ENCODE measurements around the gene BCL2A1.
"Not testable (repeated sequence)": the region's sequence is repeated elsewhere in the genome, so short reads cannot be mapped to it uniquely, and the experiment has no call there.

The BCL2A1 gene

DNA sequence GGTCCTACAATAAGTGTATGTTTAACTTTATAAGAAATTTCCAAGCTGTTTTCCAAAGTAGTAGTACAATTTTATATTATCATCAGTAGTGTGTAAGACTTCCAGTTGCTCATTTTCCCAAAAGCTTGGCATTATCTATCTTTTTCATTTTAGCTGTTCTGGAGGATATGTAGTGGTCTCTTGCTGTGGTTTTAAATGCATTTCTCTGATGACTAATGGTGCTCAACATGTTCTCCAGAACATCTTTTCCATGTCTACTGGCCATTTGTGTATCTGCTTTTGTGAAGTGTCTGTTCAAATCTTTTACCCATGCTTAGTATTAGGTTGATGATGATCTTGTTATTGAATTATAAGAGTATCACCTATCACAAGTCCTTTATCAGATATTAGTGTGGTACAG, 13.3 kb downstream of the BCL2A1 start:
- DNase-seq (ENCODE audit: low read depth): no peak

DNA sequence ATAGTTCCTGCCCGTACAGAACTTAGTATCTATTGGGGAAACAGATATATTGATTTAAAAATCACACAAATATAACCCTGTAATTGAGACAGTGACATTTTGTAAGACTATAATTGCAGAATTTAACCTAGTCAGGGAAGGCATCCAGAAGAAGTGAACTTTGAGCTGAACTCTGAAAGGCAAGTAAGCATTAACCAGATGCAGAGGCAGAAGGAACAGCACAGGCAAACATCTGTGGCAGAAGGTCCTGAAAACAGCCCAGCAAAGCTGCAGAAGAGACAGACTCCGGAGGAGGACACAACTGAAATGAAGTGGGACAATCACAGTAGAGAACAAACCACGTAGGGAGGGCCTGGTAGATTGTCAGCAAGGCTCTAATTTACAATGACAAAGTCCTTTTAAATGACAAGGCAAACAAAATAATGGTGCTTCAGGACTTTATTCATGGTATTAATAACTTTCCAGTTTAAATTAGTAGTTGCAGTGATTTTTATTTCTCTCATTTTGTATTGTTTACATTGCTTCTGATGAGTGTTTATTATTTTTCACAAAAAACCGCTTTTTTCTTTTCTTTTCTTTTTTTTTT, 14.5 kb downstream of the BCL2A1 start:
- no peak for DNase-seq (ENCODE audit: low read depth)

DNA sequence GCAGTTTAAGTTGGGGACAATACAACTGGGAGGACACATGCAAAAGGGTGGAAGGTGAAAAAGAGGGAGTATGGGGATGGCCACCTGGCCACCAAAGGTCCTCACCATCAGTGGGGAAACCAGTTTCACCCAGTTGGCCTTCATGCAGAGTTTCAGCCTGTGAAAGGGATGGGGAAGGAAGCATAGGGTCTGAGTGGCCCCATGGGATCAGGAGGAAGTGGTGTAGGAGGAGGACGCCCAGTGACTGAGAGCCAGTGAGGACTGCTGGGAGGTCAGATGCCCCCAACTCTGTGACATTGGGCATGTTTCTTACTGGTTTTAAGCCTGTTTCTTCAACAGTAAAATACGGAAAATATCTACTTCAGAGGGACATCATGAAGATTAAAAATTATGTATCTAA, 16.3 kb downstream of the BCL2A1 start:
- DNase-seq (ENCODE audit: low read depth): no peak

GRCh38 chr15:79953951-79954444, 17.0 kb downstream of the BCL2A1 start:
- no peak for DNase-seq (ENCODE audit: low read depth)

GRCh38 chr15:79952329-79952728, 18.7 kb downstream of the BCL2A1 start:
- no peak for DNase-seq (ENCODE audit: low read depth)

- no peak for DNase-seq (ENCODE audit: low read depth)
Observed at GRCh38 chr15:79950247-79950646, 20.7 kb downstream of the BCL2A1 start.

GRCh38 chr15:79948761-79949160, 22.2 kb downstream of the BCL2A1 start:
- no peak for DNase-seq (ENCODE audit: low read depth)

GRCh38 chr15:79948095-79948695, 22.8 kb downstream of the BCL2A1 start:
- no peak for DNase-seq (ENCODE audit: low read depth)

- no peak for DNase-seq (ENCODE audit: low read depth)
Observed at GRCh38 chr15:79947009-79947408, 24.0 kb downstream of the BCL2A1 start.

DNA sequence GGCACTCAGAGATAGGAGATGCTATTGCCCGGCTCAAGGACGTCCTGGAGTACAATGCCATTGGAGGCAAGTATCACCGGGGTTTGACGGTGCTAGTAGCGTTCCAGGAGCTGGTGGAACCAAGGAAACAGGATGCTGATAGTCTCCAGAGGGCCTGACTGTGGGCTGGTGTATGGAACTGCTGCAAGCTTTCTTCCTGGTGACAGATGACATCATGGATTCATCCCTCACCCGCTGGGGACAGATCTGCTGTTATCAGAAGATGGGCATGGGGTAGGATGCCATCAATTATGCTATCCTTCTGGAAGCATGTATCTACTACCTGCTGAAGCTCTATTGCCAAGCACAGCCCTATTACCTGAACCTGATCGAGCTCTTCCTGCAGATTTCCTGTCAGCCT, 26.4 kb downstream of the BCL2A1 start:
- DNase-seq (ENCODE audit: low read depth): no peak

DNA sequence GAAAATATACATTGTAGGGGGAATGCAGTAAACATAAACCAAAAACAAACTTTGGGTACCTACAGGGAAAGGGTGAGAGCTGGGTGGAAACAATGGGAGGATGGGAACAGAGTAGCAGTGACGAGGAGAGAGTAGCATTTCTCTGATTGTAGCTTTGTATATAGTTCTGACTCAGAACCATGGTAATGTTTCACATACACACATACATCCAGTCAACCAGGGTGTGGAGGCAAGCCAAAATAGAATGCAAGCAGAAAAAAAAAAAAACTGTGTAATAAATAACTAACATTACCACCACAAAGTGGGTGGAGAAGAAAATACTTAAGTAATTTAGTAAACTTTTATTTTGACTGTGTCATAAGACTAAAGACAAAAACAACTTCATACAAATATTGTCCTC, 27.2 kb downstream of the BCL2A1 start:
- no peak for DNase-seq (ENCODE audit: low read depth)

GRCh38 chr15:79942741-79943481, 28.1 kb downstream of the BCL2A1 start:
- DNase-seq (ENCODE audit: low read depth): no peak

DNA sequence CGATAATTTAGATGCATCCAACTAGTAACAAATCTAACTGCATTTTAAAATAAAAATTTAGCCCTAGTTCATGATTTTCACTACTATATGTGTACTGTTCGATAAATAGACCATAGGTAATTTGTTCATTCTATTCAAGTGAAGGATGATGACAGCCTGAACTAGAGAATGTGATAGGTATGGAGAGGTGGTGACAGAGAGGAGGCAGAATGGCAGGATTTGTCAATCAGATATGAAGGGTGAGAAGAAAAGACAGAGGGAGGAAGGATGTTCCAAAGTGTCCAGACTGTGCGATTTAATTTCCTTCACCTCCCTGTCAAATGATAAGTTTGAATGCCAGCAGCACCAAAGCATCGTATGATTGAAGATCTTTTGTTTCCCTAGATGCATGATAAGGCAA, 31.6 kb downstream of the BCL2A1 start:
- no peak for DNase-seq (ENCODE audit: low read depth)

DNA sequence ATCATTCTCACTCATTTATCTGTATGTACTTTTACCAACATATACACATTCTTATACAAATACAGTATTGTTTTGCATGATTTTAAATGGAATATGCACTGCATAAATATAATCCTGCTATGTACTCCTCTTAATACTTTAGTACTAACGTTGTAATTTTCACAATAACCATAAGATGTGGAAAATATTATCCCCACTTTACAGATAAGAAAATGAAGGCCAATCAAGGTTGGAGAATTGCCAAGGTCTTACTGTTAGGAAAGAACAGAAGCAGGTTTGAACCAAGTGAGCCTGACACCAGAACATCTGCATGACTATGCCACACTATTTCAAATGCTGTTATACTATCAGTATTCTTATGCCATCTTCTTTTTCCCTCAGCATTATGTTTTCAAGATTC, 32.9 kb downstream of the BCL2A1 start:
- DNase-seq (ENCODE audit: low read depth): no peak

GRCh38 chr15:79935556-79936201, 35.3 kb downstream of the BCL2A1 start:
- DNase-seq (ENCODE audit: low read depth): not testable (repeated sequence)

DNA sequence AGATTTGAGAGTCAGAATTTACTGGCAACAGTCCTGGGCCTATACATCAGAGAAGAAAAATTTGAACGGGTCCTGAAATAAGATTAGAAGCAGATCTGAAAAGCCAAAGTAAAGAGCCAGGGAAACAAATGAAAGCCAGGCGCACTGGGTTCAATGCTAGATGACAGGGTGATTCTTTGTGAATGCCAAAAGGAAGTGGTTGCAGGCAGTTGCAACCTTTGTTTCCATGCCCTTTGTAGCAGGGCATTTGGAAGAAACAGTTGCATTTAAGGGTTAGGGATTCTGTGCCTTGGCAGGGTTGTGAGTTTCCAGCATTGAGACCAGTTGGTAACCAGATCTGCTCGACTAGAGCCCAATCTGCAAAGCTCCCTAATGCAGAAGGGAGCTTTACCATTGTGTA, 37.8 kb downstream of the BCL2A1 start:
- DNase-seq (ENCODE audit: low read depth): no peak

GRCh38 chr15:79932447-79932846, 38.5 kb downstream of the BCL2A1 start:
- no peak for DNase-seq (ENCODE audit: low read depth)

- DNase-seq (ENCODE audit: low read depth): no peak
Observed at GRCh38 chr15:79930516-79930915, 40.5 kb downstream of the BCL2A1 start.

DNA sequence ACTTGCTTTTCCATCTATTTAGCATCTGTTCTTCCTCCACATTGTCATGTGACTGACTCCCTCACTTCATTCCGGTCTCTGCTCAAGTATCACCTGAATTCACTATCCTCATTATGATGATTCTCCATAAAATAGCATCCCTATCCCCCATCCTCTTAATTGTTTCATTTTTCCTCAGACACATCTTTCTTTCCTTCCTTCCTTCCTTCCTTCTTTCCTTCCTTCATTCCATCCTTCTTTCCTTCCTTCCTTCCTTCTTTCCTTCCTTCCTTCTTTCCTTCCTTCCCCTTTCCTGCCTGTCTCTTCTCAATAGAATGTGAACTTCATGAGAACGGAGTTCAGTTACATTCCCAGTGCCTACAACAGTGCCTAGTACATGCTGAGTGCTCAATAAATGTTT, 41.6 kb downstream of the BCL2A1 start:
- DNase-seq (ENCODE audit: low read depth): no peak

GRCh38 chr15:79926116-79926515, 44.9 kb downstream of the BCL2A1 start:
- not testable (repeated sequence) for DNase-seq (ENCODE audit: low read depth)

- no peak for DNase-seq (ENCODE audit: low read depth)
Observed at GRCh38 chr15:79924379-79924778, 46.6 kb downstream of the BCL2A1 start.

GRCh38 chr15:79923515-79924169, 47.4 kb downstream of the BCL2A1 start:
- DNase-seq (ENCODE audit: low read depth): peak; percentile 98
